OCI-LY1 (cell line): ENCODE measurements around the gene GBP4.

Experiments
- H2AFZ ChIP-seq: fragments of 200-600 bp; sonication (generic), shearing (Covaris generic); 2 replicates; pipeline ENCODE4 v1.6.0; 2014; ENCODE audit warnings: antibody characterized with exemption, mild to moderate bottlenecking, low read length
- H3F3A ChIP-seq: fragments of 200-600 bp; sonication (generic), shearing (Covaris generic); 2 replicates; pipeline ENCODE4 v1.6.0; 2014; ENCODE audit warnings: mild to moderate bottlenecking, antibody characterized with exemption, low read length, moderate library complexity; ENCODE audit not compliant: insufficient read depth
- H3K27ac ChIP-seq: fragments of 200-600 bp; sonication (generic); 2 replicates; pipeline ENCODE4 v1.5.1; 2014; ENCODE audit warnings: low read length, mixed run types, mild to moderate bottlenecking, low read depth; ENCODE audit not compliant: poor library complexity, severe bottlenecking
- H3K27me3 ChIP-seq: fragments of 200-600 bp; sonication (generic); 2 replicates; pipeline ENCODE4 v1.6.0; 2014; ENCODE audit warnings: antibody characterized with exemption, mild to moderate bottlenecking, low read length, moderate library complexity; ENCODE audit not compliant: insufficient read depth
- H3K36me3 ChIP-seq: fragments of 200-600 bp; sonication (generic); 2 replicates; pipeline ENCODE4 v1.6.1; 2014; ENCODE audit warnings: mild to moderate bottlenecking, antibody characterized with exemption, low read length, moderate library complexity, mixed read lengths; ENCODE audit not compliant: insufficient read depth
- H3K4me1 ChIP-seq: fragments of 200-600 bp; sonication (generic); 2 replicates; pipeline ENCODE4 v1.5.1; 2014; ENCODE audit warnings: mild to moderate bottlenecking, low read length, moderate library complexity; ENCODE audit not compliant: insufficient read depth, severe bottlenecking
- H3K4me2 ChIP-seq: fragments of 200-600 bp; sonication (generic), shearing (Covaris generic); 2 replicates; pipeline ENCODE4 v1.6.1; 2014; ENCODE audit warnings: low read length
- H3K4me3 ChIP-seq: fragments of 200-600 bp; sonication (generic); 2 replicates; pipeline ENCODE4 v1.5.1; 2014; ENCODE audit warnings: low read length, low read depth, mild to moderate bottlenecking, mixed read lengths; ENCODE audit not compliant: poor library complexity, severe bottlenecking
- H3K79me2 ChIP-seq: fragments of 200-600 bp; shearing (Covaris generic); 2 replicates; pipeline ENCODE4 v1.6.1; 2016; ENCODE audit warnings: mixed run types, low read length, mixed read lengths; ENCODE audit not compliant: insufficient read depth
- H3K9ac ChIP-seq: fragments of 200-600 bp; sonication (generic), shearing (Covaris generic); 2 replicates; pipeline ENCODE4 v1.6.1; 2014; ENCODE audit warnings: mild to moderate bottlenecking, low read length, mixed read lengths
- H3K9me2 ChIP-seq: fragments of 200-600 bp; sonication (generic), shearing (Covaris generic); 2 replicates; pipeline ENCODE4 v1.6.1; 2014; ENCODE audit warnings: low read depth, mild to moderate bottlenecking, low read length, mixed read lengths
- H3K9me3 ChIP-seq: fragments of 200-600 bp; shearing (Covaris generic); 2 replicates; pipeline ENCODE4 v1.6.1; 2014; ENCODE audit warnings: low read length, mixed read lengths
- H4K20me1 ChIP-seq: fragments of 200-600 bp; sonication (generic), shearing (Covaris generic); 2 replicates; pipeline ENCODE4 v1.6.0; 2016; ENCODE audit warnings: mild to moderate bottlenecking, low read length; ENCODE audit not compliant: insufficient read depth
- EZH2 ChIP-seq: fragments of 200-600 bp; sonication (generic), shearing (Covaris generic); IDR thresholded peaks from 2 replicates; pipeline ENCODE4 v1.8.0; 2017; ENCODE audit warnings: borderline replicate concordance, mixed run types, mild to moderate bottlenecking, antibody characterized with exemption, low read length, moderate library complexity, mixed read lengths
- TF ChIP-seq, protein P1 (sequence below): fragments of 200-600 bp; sonication (generic), shearing (Covaris generic); IDR thresholded peaks from 2 replicates; pipeline ENCODE4 v1.5.1; 2017; ENCODE audit warnings: mild to moderate bottlenecking, antibody characterized with exemption, low read length, moderate library complexity, mixed read lengths

The GBP4 gene

DNA sequence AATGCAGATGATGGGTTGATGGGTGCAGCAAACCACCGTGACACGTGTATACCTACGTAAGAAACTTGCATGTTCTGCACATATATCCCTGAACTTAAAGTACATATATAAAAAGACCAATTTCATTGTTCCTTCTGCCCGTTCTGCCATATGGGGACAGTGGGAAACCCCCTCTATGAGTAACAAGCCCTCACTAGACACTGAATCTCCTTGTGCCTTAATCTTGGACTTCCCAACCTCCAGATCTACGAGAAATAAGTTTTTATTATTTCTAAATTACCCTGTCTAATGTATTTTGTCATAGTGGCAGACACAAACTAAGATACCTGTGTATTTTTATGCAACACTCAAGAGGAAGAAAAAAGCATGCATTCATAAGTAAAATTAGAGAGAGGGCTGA, 32.9 kb downstream of the GBP4 start:
- H3K27me3 ChIP-seq: no peaks in the 10 kb centered on the region
- H3K36me3 ChIP-seq: no peaks in the 10 kb centered on the region
- H3K9me3 ChIP-seq: no peaks in the 10 kb centered on the region
- TF ChIP-seq, protein P1, sequence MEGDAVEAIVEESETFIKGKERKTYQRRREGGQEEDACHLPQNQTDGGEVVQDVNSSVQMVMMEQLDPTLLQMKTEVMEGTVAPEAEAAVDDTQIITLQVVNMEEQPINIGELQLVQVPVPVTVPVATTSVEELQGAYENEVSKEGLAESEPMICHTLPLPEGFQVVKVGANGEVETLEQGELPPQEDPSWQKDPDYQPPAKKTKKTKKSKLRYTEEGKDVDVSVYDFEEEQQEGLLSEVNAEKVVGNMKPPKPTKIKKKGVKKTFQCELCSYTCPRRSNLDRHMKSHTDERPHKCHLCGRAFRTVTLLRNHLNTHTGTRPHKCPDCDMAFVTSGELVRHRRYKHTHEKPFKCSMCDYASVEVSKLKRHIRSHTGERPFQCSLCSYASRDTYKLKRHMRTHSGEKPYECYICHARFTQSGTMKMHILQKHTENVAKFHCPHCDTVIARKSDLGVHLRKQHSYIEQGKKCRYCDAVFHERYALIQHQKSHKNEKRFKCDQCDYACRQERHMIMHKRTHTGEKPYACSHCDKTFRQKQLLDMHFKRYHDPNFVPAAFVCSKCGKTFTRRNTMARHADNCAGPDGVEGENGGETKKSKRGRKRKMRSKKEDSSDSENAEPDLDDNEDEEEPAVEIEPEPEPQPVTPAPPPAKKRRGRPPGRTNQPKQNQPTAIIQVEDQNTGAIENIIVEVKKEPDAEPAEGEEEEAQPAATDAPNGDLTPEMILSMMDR: no peak
- no peak for TF ChIP-seq EZH2
- H3K4me3 ChIP-seq: no peak overlapping the region
- H3F3A ChIP-seq: no peaks in the 10 kb centered on the region
- H4K20me1 ChIP-seq: no peaks in the 10 kb centered on the region
- H3K4me1 ChIP-seq: no peaks in the 10 kb centered on the region
- H3K79me2 ChIP-seq: no peaks in the 10 kb centered on the region
- H3K27ac ChIP-seq: no peak overlapping the region
- H3K9ac ChIP-seq: no peak overlapping the region
- no peaks in the 10 kb centered on the region for H3K9me2 ChIP-seq
- no peak overlapping the region for H3K4me2 ChIP-seq
- no peak overlapping the region for H2AFZ ChIP-seq

GRCh38 chr1:89151047-89151446, 47.7 kb downstream of the GBP4 start:
- no peak overlapping the region for H3K4me2 ChIP-seq
- no peaks in the 10 kb centered on the region for H3K9me2 ChIP-seq
- H3K79me2 ChIP-seq: no peaks in the 10 kb centered on the region
- H3K36me3 ChIP-seq: no peaks in the 10 kb centered on the region
- TF ChIP-seq EZH2: no peak
- TF ChIP-seq, protein P1: no peak
- no peak overlapping the region for H2AFZ ChIP-seq
- no peaks in the 10 kb centered on the region for H3F3A ChIP-seq
- no peaks in the 10 kb centered on the region for H4K20me1 ChIP-seq
- H3K4me1 ChIP-seq: no peaks in the 10 kb centered on the region
- H3K27ac ChIP-seq: no peak overlapping the region
- no peak overlapping the region for H3K4me3 ChIP-seq
- no peak overlapping the region for H3K9ac ChIP-seq
- H3K27me3 ChIP-seq: no peaks in the 10 kb centered on the region
- no peaks in the 10 kb centered on the region for H3K9me3 ChIP-seq

DNA sequence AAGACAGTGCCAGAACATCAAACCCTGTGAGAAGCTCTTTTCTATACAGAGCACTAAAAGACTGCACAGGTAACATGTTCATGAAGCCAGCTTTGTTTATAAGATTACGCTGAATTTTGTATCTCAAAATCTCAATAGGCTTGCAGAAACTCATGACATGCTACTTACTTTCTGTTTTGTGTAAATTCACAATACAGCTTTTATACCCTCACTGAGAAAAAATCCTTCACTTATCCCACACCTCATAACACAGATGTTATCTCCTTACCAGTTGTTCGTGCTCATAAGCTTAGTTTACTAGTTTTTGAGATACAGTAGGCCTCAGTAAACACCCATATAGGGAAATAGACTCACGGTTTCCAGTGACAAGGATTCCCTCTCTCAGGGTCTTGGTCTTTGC, 48.8 kb downstream of the GBP4 start:
- Histone ChIP-seq H3K79me2 (no peaks in the 10 kb centered on the region), H3K9ac (no peak overlapping the region), H2AFZ (no peak overlapping the region), H3K27me3 (no peaks in the 10 kb centered on the region), H3K4me2 (no peak overlapping the region), H3K4me3 (no peak overlapping the region), H3K9me3 (no peaks in the 10 kb centered on the region), H3K9me2 (no peaks in the 10 kb centered on the region), H4K20me1 (no peaks in the 10 kb centered on the region), H3K4me1 (no peaks in the 10 kb centered on the region), H3K27ac (no peak overlapping the region), H3F3A (no peaks in the 10 kb centered on the region), H3K36me3 (no peaks in the 10 kb centered on the region)
- TF ChIP-seq, protein P1: no peak
- TF ChIP-seq EZH2: no peak
